GM23338 (cell line): ENCODE data around the gene LCNL1.

Source experiments
- CREB1 ChIP-seq: fragments of 250-450 bp; sonication (Bioruptor Pico); IDR thresholded peaks from 2 replicates; pipeline ENCODE4 v1.5.0; 2020; ENCODE audit warnings: low read depth, mild to moderate bottlenecking, moderate library complexity
- EZH2 ChIP-seq: fragments of 200-600 bp; sonication (generic); IDR thresholded peaks from one replicate; pipeline ENCODE4 v1.8.0; 2017; ENCODE audit warnings: antibody characterized with exemption, mild to moderate bottlenecking, low read depth; ENCODE audit not compliant: unreplicated experiment
- EZH2phosphoT487 ChIP-seq: fragments of 200-600 bp; sonication (generic); IDR thresholded peaks from one replicate; pipeline ENCODE4 v1.8.1; 2018; ENCODE audit warnings: antibody characterized with exemption; ENCODE audit not compliant: unreplicated experiment
- JUNB ChIP-seq: IDR thresholded peaks from one replicate; pipeline ENCODE4 v1.6.1; 2016; ENCODE audit warnings: antibody characterized with exemption; ENCODE audit not compliant: unreplicated experiment
- TF ChIP-seq, protein P1 (sequence below): IDR thresholded peaks from 2 replicates; pipeline ENCODE4 v1.6.1; 2016; ENCODE audit warnings: antibody characterized with exemption
- TF ChIP-seq, protein P2 (sequence below), 2 experiments: fragments of 200-600 bp in 1 of 2; sonication (generic) in 1 of 2; conservative IDR thresholded peaks; 2 replicates each; pipeline versions ENCODE4 v1.5.1 to v1.6.1; 2016 to 2017; ENCODE audit warnings: antibody characterized with exemption in 2 of 2, low read depth in 2 of 2, mild to moderate bottlenecking in 2 of 2, moderate library complexity in 1 of 2

DNA sequence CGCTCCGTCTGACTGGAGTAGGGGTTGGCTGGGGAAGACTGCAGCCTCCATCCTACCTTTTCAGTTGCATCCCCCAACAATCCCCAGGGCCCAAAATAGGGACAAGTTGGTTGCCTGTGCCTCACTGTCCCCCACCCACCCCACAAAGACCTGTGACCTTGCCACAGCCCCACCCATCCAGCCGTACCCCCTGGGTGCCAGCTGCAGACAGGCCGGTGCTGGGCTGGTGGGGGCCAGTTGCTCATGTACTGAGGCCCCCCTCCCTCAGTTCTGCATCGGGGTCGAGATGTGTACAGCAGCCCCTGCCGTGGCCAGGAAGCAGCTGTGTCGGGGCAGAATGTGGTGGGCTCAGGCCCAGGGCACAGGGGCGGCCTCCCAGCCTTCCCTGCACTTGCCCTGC lies 374 bp downstream of the LCNL1 start:
- TF ChIP-seq EZH2phosphoT487: no peak
- TF ChIP-seq, protein P1, sequence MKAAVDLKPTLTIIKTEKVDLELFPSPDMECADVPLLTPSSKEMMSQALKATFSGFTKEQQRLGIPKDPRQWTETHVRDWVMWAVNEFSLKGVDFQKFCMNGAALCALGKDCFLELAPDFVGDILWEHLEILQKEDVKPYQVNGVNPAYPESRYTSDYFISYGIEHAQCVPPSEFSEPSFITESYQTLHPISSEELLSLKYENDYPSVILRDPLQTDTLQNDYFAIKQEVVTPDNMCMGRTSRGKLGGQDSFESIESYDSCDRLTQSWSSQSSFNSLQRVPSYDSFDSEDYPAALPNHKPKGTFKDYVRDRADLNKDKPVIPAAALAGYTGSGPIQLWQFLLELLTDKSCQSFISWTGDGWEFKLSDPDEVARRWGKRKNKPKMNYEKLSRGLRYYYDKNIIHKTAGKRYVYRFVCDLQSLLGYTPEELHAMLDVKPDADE: no peak
- TF ChIP-seq CREB1 (CRISPR knock-in tag): no peak
- TF ChIP-seq, protein P2, sequence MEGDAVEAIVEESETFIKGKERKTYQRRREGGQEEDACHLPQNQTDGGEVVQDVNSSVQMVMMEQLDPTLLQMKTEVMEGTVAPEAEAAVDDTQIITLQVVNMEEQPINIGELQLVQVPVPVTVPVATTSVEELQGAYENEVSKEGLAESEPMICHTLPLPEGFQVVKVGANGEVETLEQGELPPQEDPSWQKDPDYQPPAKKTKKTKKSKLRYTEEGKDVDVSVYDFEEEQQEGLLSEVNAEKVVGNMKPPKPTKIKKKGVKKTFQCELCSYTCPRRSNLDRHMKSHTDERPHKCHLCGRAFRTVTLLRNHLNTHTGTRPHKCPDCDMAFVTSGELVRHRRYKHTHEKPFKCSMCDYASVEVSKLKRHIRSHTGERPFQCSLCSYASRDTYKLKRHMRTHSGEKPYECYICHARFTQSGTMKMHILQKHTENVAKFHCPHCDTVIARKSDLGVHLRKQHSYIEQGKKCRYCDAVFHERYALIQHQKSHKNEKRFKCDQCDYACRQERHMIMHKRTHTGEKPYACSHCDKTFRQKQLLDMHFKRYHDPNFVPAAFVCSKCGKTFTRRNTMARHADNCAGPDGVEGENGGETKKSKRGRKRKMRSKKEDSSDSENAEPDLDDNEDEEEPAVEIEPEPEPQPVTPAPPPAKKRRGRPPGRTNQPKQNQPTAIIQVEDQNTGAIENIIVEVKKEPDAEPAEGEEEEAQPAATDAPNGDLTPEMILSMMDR (conservative IDR thresholded peaks at IDR 0.05; ENCODE audit: low read depth in 2 of 2): no peak
- TF ChIP-seq EZH2: no peak
- TF ChIP-seq JUNB: no peak
